Nephron progenitor cell (in vitro differentiated cells): ENCODE measurements around the gene LPAR1.

Experiments
- DNase-seq: peaks from one replicate; pipeline ENCODE4 v3.0.0; 2021
- H3K27ac Mint-ChIP-seq: 2 replicates; pipeline ENCODE4 v1.8.0; 2021; ENCODE audit warnings: mild to moderate bottlenecking, moderate library complexity, mixed read lengths
- H3K27me3 Mint-ChIP-seq: 2 replicates; pipeline ENCODE4 v1.8.0; 2021; ENCODE audit warnings: mild to moderate bottlenecking, low read depth, mixed read lengths; ENCODE audit not compliant: poor library complexity
- H3K36me3 Mint-ChIP-seq: 2 replicates; pipeline ENCODE4 v1.8.0; 2021; ENCODE audit warnings: low read depth, mixed read lengths
- H3K4me1 Mint-ChIP-seq: 2 replicates; pipeline ENCODE4 v1.8.0; 2021; ENCODE audit warnings: mixed read lengths
- H3K4me3 Mint-ChIP-seq: 2 replicates; pipeline ENCODE4 v1.8.0; 2021; ENCODE audit warnings: mild to moderate bottlenecking, moderate library complexity, mixed read lengths
- H3K9me3 Mint-ChIP-seq: 2 replicates; pipeline ENCODE4 v1.8.0; 2021; ENCODE audit warnings: mild to moderate bottlenecking, moderate library complexity, mixed read lengths
- TF ChIP-seq, protein P1 (sequence below): fragments of 200-600 bp; sonication (generic); IDR thresholded peaks from 2 replicates; pipeline ENCODE4 v1.5.0; 2021; ENCODE audit warnings: antibody characterized with exemption

LPAR1 gene

DNA sequence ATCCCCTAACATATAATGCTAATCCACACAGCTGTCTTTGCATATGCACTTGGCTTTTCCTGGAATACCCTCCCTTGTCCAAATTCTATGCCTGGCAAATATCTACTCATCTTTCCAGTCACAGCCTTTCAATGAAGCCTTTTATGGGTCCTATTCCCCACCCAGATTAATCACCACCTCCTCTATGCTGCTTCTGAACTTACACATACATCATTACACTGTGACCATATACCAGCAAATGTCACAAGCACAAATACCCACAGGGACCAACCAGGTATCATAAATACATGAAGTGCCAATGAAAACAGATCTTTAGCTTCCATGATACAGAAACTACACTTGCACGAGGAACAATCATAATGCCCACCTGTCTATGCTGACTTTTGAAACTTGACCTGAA, 22.3 kb downstream of the LPAR1 start:
- Mint-ChIP-seq H3K4me1 (no peaks in the 10 kb centered on the region), H3K4me3 (no peak overlapping the region), H3K27ac (no peak overlapping the region), H3K36me3 (no peaks in the 10 kb centered on the region), H3K27me3 (no peaks in the 10 kb centered on the region), H3K9me3 (no peaks in the 10 kb centered on the region)
- TF ChIP-seq, protein P1, sequence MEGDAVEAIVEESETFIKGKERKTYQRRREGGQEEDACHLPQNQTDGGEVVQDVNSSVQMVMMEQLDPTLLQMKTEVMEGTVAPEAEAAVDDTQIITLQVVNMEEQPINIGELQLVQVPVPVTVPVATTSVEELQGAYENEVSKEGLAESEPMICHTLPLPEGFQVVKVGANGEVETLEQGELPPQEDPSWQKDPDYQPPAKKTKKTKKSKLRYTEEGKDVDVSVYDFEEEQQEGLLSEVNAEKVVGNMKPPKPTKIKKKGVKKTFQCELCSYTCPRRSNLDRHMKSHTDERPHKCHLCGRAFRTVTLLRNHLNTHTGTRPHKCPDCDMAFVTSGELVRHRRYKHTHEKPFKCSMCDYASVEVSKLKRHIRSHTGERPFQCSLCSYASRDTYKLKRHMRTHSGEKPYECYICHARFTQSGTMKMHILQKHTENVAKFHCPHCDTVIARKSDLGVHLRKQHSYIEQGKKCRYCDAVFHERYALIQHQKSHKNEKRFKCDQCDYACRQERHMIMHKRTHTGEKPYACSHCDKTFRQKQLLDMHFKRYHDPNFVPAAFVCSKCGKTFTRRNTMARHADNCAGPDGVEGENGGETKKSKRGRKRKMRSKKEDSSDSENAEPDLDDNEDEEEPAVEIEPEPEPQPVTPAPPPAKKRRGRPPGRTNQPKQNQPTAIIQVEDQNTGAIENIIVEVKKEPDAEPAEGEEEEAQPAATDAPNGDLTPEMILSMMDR: no peak
- DNase-seq: no peak

DNA sequence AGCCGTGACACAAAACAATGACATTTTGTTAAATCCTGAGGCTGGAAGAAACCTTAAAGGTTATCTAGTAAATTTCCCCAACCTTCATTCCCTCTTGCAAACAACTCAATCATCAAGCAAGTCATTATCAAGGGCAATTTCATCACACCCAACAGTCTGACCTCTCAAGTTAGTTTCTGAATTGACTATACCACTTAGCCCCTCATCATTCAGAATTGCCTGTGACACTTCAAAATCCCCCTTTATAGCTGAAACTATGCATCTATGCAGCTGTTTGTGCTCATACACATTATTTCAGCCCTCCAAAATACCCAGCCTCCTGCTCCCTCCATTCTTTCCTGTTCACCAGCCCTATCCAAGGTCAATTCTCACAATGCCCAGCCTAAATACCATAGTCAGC, 24.6 kb downstream of the LPAR1 start:
- Mint-ChIP-seq H3K4me1 (peaks cover under 1% of the 10 kb centered on the region), H3K36me3 (no peaks in the 10 kb centered on the region)

DNA sequence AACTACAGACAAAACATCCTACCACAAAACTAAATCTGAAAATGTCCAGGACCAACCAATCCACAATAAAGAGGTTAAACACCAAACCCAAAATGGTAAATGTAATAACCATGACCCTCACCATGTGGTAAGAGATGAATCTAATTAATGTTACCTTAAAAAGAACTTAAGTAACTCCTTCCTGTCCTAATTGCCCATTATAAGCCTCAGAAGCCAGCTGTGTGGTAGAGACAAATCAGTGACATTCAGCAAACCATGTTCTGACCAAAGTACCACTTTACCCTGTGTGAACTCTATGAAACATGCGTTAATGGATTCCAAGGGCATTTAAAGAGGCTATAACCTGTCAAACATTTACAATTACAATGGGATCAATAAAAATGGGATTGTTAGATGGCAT, 25.0 kb downstream of the LPAR1 start:
- DNase-seq: no peak
- no peaks in the 10 kb centered on the region for H3K27me3 Mint-ChIP-seq
- peaks cover 5% of the 10 kb centered on the region for H3K4me1 Mint-ChIP-seq
- TF ChIP-seq, protein P1: no peak
- H3K4me3 Mint-ChIP-seq: no peak overlapping the region
- peaks cover 2% of the 10 kb centered on the region for H3K36me3 Mint-ChIP-seq
- H3K9me3 Mint-ChIP-seq: no peaks in the 10 kb centered on the region
- no peak overlapping the region for H3K27ac Mint-ChIP-seq

More for the DNA sequence above, 24.6 kb downstream of the LPAR1 start:
- DNase-seq: no peak
- Mint-ChIP-seq H3K27me3 (no peaks in the 10 kb centered on the region), H3K9me3 (no peaks in the 10 kb centered on the region), H3K4me3 (no peak overlapping the region), H3K27ac (no peak overlapping the region)
- TF ChIP-seq, protein P1: no peak

DNA sequence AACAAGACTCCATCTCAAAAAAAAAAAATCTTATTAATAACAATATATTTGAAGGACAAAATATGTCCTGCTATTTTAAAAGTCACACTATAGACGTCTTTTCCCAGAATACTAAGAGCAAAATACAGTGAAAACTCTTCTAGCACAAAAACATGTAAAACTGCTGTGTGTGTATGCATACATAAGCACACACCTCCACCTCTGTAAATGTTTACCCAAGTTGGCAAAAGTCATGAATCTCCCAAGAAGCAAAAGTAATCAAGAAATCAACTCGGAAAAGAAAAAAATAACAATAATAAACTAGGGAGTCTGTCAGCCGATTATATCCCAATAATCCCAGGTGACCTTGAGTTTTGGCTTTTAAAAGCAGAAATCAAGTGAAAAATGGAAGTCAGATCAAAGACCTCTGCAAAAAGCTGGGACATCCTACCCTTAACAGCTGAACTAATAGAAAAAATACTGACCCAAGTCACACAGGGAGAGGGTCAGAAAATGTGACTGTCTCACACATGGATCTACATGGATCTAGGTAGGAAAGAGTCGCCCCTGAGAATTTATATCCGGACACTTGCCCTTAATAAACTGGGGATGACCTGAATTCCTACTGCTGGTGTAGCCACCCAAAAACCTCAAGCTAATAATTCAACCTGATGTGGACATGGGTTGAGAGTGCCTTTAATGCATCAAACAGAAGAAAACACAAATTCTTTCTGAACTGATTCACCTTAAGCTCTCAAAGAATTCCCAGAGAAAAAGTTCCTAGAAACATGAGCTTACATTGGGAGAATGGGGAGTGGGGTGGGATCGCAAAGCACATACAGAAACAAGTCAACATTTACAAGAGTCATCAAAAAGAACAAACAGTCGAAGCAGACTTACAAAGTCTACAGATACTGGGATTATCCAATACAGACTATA, 29.9 kb downstream of the LPAR1 start:
- TF ChIP-seq, protein P1: no peak
- H3K4me3 Mint-ChIP-seq: no peak overlapping the region
- peaks cover 13% of the 10 kb centered on the region for H3K4me1 Mint-ChIP-seq
- DNase-seq: no peak
- no peaks in the 10 kb centered on the region for H3K9me3 Mint-ChIP-seq
- H3K36me3 Mint-ChIP-seq: peaks cover 15% of the 10 kb centered on the region
- H3K27me3 Mint-ChIP-seq: no peaks in the 10 kb centered on the region
- no peak overlapping the region for H3K27ac Mint-ChIP-seq

DNA sequence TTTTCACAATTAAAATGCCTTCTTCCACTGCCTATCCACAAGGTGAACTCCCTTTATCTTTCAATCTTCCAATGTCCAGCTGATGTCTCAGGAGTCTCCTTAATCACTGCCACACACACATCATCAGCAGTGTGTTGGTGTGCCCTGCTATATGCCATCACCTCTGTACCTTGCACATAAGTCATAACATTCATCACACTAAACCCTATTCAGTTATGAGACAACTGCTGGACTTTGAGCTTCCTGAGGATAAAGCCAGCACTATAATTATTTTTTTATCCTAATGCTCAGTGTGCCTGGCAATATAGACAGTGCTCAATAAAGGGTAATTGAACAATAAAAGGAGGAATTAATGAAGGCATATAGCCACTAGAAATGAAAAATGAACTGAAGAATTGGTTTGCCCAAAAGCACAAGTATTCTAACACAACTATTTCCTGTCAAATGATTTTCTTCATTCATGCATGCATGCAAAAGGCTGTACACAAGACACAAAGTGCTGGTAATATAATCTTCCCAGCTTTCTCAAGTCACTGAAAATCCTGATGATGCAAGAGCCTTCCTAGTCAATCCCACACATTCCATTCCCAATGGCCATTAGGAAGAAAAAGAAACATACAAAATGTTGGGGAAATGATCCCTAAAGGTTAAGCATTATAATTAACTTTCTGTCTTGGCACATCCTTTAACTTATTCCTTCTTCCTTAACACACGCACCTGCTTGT, 32.4 kb downstream of the LPAR1 start:
- no peak overlapping the region for H3K4me3 Mint-ChIP-seq
- no peaks in the 10 kb centered on the region for H3K9me3 Mint-ChIP-seq
- H3K27ac Mint-ChIP-seq: no peak overlapping the region
- H3K36me3 Mint-ChIP-seq: peaks cover 15% of the 10 kb centered on the region
- no peak for DNase-seq
- peaks cover 13% of the 10 kb centered on the region for H3K4me1 Mint-ChIP-seq
- no peaks in the 10 kb centered on the region for H3K27me3 Mint-ChIP-seq
- TF ChIP-seq, protein P1: no peak
